Heart left ventricle (tissue), 13 donors: Measurements from ENCODE around the gene CPD.

Source experiments
- POLR2A ChIP-seq, 2 donors: fragments of 450-650 bp; IDR thresholded peaks; one replicate each; pipeline ENCODE4 v1.6.1; 2017; ENCODE audit warnings: antibody characterized with exemption in 2 of 2, mild to moderate bottlenecking in 2 of 2, moderate library complexity in 2 of 2
- TF ChIP-seq, protein P1 (sequence below), 12 donors: fragments of 200-600 bp; sonication (generic) in 4 of 12; IDR thresholded peaks; one replicate each; pipeline versions ENCODE4 v1.5.0 to v1.8.0; 2018 to 2022; ENCODE audit warnings: antibody characterized with exemption in 12 of 12, mild to moderate bottlenecking in 5 of 12
- donor health status: ischemic (EF 13 %, LVEDD 7.1; RV severe dilation, severe dysfunction).
- donor health status: DM: no; HTN: yes; CAD: no.
- donor health status: DM: no; HTN: no; CAD: no.
- donor health status: ischemic (EF 25% LVEDD 6.9; RV normal size, moderate dysfunction).
- donor health status: ischemic (EF 25% LVEDD 5.7; RV mildly dilated, moderate dysfunction).
- donor health status: ischemic (EF 35%, LVEDD 5.7; RV mildly dilated, moderate dysfunction).
- donor health status: nonischemic (EF 11% LVEDD 7.7; RV severe dilation, severe dysfunction).
- donor health status: DM: yes; HTN: yes; CAD: no.
- donor health status: PGD.
- donor health status: ischemic (EF 29% LVEDD 5.4; RV normal size, mild dysfunction).
- donor health status: nonischemic (EF 23%, LVEDD 6.1; RV moderate dilation, normal function).

DNA sequence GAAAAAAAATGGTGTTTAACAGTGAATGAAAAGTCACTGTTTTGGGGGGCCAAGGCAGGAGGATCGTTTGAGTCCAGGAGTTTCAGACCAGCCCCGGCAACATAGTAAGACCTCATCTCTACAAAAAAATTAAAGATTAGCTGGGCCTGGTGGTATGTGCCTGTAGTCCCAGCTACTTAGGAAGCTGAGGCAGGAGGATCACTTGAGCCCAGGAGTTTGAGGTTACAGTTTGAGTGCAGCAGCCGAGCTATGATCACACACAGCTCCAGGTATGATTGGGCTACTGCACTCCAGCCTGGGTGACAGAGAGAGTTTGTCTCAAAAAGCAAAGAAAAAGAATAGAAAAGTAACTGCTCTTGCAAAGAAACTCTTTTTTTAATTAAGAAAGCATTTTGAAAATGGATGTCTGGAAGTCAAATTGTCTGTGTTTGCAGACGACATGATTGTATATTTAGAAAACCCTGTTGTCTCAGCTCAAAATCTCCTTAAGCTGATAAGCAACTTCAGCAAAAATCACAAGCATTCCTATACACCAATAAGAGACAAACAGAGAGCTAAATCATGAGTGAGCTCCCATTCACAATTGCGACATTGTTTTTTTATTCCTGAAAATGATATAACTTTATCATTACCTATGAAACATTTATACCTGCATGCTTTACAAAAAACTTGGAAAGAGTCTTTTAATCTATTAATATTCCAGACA lies 20.5 kb upstream of the CPD start:
- TF ChIP-seq, protein P1, sequence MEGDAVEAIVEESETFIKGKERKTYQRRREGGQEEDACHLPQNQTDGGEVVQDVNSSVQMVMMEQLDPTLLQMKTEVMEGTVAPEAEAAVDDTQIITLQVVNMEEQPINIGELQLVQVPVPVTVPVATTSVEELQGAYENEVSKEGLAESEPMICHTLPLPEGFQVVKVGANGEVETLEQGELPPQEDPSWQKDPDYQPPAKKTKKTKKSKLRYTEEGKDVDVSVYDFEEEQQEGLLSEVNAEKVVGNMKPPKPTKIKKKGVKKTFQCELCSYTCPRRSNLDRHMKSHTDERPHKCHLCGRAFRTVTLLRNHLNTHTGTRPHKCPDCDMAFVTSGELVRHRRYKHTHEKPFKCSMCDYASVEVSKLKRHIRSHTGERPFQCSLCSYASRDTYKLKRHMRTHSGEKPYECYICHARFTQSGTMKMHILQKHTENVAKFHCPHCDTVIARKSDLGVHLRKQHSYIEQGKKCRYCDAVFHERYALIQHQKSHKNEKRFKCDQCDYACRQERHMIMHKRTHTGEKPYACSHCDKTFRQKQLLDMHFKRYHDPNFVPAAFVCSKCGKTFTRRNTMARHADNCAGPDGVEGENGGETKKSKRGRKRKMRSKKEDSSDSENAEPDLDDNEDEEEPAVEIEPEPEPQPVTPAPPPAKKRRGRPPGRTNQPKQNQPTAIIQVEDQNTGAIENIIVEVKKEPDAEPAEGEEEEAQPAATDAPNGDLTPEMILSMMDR (IDR thresholded peaks at IDR 0.05), result no peak
- no peak for TF ChIP-seq POLR2A (IDR thresholded peaks at IDR 0.05)
